SH-SY5Y (cell line): ENCODE measurements around the gene HNRNPUL1.

ENCODE experiments used
- GATA2 ChIP-seq: IDR thresholded peaks from 2 replicates; pipeline ENCODE4 v1.6.1; 2011; ENCODE audit warnings: mild to moderate bottlenecking, low read depth, low read length
- GATA3 ChIP-seq: IDR thresholded peaks from 2 replicates; pipeline ENCODE4 v1.6.1; 2011; ENCODE audit warnings: low read depth, mild to moderate bottlenecking, low read length, moderate library complexity

Gene HNRNPUL1

DNA sequence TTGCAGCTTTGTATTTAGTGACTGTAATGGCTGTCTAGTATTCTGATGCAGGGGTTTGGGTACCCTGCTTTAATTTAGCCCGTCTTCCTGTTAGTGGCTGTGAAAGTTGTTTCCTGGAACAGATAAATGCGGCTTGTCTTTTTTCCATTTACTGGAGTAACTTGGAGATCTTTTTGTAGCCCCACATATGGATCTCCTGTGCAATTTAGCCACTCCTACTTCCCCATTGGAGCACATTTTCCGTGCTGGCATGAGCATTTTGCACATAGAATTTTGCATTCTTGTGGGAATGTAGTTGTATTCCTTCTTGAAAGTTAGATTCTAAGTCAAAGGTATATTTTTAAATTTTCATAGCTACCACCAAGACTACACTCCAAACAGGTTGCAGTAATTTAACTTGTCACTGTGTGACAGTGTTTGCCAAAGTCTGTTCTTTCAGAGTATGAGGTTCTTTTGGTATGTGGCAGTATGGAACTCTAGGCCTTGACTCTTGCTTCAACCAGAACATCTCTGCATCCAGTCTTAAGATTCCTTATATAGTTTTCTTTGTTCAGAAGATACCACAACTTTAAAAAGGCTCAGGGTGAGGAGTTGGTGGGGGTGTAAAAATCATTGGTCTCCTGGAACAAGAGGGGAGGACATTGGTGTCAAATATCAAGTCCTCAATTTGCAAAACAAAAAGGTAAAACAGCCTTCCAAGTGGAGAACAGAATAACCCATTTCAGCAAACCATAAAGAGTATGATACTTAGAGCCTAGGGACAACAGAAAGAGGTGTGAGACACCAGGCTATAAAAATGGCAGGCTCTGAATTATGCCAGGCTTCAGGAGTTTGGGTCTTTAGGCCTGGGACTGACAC lies 24.7 kb downstream of the HNRNPUL1 start:
- TF ChIP-seq GATA2 (no peak), GATA3 (no peak)

DNA sequence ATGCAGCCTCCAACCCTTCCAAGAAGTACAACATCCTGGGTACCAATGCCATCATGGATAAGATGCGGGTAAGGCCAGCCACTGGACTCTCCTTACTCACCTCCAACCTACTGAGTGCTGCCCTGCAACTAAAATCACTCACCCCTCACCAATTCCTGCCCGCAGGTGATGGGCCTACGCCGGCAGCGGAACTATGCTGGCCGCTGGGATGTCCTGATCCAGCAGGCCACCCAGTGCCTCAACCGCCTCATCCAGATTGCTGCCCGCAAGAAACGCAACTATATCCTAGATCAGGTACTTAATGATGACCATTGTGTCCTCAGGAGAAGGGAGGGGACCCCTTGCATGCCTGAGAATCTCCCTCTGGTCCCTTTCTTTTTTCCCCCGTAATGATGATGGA lies 30.2 kb downstream of the HNRNPUL1 start:
- TF ChIP-seq GATA2 (no peak), GATA3 (no peak)

DNA sequence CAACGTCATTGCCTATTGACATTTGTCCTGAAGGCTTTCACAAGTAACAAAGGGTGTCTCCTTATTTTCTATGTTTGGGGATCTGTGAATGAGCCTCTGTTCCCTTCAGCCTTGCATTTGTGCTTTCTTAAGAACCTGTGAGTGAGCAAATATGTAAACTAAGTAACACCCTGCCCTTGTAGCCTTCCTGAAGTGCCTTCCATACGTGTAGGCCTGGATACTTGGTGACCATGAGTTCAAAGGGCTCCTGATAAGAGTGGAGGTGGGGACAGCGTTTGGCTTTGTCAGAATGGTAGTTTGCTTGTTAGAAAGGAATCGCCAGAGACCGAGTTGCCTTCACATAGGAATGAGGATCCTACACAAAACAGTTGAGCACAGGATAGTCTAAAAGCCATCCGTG lies 31.3 kb downstream of the HNRNPUL1 start:
- TF ChIP-seq GATA2, result no peak
- TF ChIP-seq GATA3, result no peak

DNA sequence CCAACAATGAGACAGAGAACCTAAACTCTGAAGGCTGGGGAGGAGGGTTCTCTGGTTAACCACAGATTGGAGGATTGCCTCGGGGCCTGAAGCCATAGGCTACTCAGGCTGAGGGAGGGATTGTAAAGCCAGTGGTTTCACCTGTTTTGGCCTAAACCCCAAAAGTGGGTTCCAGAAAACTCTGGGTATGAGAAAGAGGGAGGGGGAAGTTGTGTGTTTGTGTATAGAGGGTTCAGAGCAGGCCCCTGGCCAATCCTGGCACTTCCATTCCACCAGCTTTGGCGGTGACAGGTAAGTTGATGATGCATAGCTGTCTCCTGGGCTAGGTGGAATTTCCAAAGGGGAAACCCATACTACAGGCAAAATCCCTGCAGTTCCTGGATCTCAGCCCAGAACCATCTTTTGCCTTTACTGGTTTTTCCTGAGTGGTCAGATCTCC lies 32.3 kb downstream of the HNRNPUL1 start:
- TF ChIP-seq GATA3 (no peak), GATA2 (no peak)

DNA sequence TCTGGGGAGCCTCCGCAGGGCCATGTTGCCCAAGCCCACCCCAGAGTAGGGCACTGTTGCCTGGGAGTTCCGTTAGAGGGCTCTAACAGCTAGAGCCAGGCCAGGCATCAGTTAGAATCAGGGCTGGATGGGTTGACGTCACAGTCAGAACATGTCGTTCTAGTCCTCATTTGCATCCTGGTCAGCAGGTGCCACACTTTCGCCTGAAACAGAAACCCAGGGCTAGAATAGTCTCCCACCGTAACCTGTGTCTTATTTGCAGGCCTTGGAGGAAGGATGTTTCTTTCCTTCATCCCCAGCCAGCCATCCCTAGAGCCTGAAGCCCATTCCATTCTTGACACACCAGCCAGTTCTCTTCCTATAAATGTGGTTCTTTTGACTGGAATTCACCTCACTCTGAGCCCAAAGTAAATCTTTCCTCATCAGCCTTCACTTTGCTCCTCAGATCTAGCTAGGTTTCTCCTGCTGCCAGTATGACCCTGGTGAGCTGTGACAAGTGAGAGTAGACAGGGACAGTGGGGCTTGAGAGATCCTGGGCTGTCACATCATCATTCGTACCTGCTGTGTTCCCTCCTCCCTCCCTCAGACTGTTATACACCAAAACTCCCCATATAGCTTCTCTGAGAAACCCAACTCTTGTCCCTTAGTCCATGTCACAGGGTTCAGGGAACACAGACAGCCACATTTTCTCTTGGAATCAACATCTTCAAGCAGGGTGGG lies 33.6 kb downstream of the HNRNPUL1 start:
- no peak for TF ChIP-seq GATA3
- no peak for TF ChIP-seq GATA2

DNA sequence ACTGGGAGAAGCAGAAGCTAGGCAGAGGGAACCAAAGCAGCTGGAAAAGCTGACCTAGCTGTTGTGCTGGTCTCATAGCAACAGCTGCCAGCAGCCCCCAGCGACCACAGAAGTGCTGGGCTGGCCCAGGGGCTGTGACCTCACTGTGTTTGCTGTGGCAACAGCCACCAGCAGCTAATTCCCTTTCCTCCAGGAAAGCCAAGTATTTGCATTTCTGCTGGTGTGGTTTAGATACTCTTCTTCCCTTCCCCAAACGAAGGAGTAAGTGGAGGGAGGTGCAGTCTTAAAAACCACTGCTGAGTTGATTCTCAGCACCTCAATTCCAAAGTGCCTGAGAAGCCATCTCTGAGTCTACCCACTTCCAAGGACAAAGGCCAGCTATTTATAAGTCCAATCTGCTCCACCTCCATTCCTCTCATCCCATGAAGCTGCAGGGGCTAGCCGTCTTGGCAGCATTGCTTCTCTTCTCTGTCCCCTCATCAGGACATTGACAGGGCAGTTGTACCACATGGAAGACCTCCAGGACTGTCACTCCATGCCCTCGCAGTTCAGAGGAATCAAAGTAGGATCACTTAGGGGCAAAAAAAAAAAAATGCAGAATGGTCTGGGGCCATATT lies 34.3 kb downstream of the HNRNPUL1 start:
- TF ChIP-seq GATA3 (no peak), GATA2 (no peak)

DNA sequence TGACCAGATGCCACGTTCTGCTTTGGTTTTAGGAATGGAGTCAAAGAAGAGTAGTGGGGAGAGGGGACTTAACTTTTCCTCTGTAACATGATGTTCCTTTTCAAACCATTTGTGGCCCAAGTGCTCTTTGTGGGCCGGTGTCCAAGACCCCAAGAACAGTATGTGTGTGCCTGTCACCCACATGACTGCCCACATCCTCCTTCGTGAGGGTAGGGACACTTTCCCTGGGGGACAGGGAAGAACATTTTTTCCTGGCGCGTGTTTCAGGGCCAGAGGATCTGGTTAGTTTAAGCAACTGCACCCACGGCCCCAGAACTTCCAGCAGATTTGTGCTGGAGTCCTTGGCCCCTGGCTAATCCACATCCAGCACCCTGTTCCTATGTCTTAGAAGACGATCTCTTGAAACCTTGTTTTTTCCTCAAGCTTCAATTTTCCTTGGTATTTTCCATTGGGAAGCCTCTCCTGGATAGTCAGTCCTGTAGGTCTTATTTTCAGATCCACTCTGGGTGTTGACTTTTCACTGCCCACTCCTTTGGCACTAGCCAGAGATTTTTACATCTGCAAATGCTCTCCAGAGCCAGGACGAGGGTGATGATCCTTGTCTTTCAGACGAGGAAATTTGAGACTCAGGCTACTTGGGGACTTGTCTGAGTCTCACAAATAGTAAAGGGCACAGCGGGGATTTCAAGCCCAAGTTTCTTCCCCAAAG lies 35.0 kb downstream of the HNRNPUL1 start:
- no peak for TF ChIP-seq GATA2
- no peak for TF ChIP-seq GATA3

DNA sequence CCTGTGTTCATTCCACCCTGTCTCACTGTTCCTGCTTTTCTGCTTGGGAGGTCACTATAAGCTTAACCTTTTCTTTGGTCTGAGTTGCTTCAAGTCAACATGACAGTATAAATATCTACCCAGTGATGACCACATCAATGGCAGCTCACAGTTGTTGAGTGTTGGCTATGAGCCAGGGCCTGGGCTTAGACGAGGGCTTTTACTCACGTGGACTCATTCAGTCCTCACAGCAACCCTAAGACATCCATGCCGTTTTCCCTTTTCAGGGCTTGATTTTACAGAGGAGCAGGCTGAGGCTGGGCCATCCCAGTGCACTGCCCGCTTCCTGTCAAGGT lies 35.5 kb downstream of the HNRNPUL1 start:
- TF ChIP-seq GATA2 (no peak), GATA3 (no peak)

DNA sequence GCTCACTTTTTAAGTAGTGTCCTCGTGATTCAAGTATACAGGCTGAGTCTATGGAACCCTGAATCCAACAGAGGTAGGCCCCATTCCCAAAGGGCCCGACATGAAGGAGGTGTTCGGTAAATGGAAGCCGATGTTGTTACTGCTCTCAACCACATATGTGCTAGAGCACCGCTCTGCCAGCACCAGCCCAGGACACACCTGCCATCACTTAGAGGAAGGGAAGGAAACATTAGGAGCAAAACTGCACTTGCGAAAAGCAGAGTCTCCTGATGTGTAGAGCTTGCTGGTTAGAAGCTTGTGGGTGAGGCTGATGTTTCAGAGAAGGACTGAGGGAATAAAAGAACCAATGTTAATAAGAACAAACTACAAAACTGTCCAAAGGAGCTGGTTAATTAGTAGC lies 36.4 kb downstream of the HNRNPUL1 start:
- TF ChIP-seq GATA2 (no peak), GATA3 (no peak)

DNA sequence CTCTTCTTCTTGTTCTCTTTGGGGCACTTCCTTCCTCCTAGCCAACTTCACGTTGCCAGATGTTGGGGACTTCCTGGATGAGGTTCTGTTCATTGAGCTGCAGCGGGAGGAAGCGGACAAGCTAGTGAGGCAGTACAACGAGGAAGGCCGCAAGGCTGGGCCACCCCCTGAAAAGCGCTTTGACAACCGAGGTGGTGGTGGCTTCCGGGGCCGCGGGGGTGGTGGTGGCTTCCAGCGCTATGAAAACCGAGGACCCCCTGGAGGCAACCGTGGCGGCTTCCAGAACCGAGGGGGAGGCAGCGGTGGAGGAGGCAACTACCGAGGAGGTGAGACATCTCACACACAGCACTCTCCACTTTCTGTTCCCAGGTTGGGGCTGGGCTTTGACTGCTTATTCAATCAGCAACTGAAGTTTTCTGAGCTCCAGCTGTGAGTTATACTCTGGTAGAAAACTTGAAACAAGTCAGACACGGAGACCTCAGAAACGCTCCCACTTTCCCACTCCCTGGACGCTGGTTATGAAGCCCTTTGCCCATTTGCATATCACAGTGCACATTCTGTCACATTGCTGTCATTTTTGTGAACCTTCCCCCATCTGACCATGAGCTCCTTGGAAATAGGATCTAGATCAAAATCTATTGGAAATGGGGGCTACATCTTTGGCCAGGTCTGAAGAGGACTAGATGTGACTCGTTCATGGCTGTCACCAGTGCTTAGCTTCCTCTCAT lies 38.6 kb downstream of the HNRNPUL1 start:
- TF ChIP-seq GATA2, result no peak
- no peak for TF ChIP-seq GATA3

DNA sequence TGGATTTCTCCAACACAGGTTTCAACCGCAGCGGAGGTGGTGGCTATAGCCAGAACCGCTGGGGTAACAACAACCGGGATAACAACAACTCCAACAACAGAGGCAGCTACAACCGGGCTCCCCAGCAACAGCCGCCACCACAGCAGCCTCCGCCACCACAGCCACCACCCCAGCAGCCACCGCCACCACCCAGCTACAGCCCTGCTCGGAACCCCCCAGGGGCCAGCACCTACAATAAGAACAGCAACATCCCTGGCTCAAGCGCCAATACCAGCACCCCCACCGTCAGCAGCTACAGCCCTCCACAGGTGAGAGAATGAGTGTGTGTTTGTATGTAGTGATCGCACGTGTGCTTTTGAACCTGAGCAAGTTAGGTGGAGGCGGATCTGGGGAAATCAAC lies 39.8 kb downstream of the HNRNPUL1 start:
- TF ChIP-seq GATA2 (no peak), GATA3 (no peak)

DNA sequence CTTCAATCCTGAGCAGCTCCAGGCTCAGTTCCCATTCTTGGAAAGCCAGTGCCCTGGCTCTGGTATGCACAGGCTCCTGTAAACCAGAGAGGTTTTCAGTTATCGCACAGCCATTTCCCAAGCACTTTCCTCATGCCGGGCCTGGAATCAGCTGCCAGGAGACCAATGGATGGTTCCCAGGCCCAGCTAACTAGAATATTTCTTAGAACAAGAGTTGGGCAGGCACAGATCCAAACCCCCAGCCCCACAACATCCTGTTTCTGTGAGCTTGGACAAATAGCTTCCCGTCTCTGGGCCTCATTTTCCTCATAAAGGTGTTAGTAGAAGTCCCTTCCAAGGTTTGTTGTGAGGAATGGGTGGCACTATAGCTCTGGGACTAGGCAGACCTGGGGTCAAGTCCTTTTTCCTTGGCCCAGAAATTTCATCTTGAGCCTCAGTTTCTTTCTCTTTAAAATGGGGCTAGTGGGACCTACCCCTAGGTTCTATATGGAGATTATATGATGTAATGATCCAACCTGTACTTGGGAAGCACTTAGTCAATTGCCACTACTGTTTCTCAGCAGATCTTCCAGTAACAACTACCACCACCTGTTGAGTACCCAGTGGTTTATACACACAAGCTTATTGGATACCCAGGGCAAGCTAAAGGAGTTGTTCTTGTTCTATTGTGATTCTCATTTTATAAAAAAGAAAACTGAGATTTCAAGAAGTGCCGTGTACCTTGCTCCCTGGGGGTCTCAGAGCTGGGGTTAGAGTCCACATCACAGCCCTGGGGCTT lies 40.7 kb downstream of the HNRNPUL1 start:
- TF ChIP-seq GATA3, result no peak
- no peak for TF ChIP-seq GATA2
